Mammary epithelial cell (primary cell): ENCODE results near the gene EML4.

ENCODE experiments used
- CTCF ChIP-seq, 2 donors: IDR thresholded peaks in 1 of 2; conservative IDR thresholded peaks in 1 of 2; 2 replicates each; pipeline ENCODE4 v1.5.1; 2011 to 2012; ENCODE audit warnings: inconsistent platforms in 2 of 2, low read length in 2 of 2, mild to moderate bottlenecking in 2 of 2, control low read depth in 1 of 2, low read depth in 1 of 2; ENCODE audit not compliant: insufficient read depth in 1 of 2; ENCODE audit errors: extremely low read depth in 1 of 2
- EZH2 ChIP-seq: IDR thresholded peaks from 2 replicates; pipeline ENCODE4 v1.6.1; 2012; ENCODE audit warnings: low read length, inconsistent platforms, borderline replicate concordance

DNA sequence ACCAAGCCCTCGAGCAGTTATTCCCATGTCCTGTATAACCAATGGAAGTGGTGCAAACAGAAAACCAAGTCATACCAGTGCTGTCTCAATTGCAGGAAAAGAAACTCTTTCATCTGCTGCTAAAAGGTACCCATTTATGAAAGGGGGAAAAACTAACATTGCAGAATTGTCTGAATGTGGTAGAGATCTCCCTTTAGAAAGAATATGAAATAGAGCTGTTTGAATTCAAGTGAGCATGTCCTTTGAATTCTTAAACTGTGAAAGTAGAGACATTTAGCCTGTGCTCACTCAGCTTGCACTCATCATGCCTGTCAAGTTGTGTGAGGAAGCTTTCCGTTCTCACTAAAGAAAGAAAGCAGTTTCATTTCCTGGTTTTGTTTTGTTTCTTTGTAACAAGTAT is 87.4 kb downstream of the EML4 start:
- TF ChIP-seq CTCF (conservative IDR thresholded peaks at IDR 0.05 in 1 of 2, IDR thresholded peaks at IDR 0.05 in 1 of 2; ENCODE audit: extremely low read depth in 1 of 2, insufficient read depth in 1 of 2, low read depth in 1 of 2, low read length in 2 of 2) (no peak), EZH2 (no peak)
